Measurements from ENCODE around the gene TAF11.
"Not testable (repeated sequence)": the region's sequence is repeated elsewhere in the genome, so short reads cannot be mapped to it uniquely, and the experiment has no call there.

The TAF11 gene

DNA sequence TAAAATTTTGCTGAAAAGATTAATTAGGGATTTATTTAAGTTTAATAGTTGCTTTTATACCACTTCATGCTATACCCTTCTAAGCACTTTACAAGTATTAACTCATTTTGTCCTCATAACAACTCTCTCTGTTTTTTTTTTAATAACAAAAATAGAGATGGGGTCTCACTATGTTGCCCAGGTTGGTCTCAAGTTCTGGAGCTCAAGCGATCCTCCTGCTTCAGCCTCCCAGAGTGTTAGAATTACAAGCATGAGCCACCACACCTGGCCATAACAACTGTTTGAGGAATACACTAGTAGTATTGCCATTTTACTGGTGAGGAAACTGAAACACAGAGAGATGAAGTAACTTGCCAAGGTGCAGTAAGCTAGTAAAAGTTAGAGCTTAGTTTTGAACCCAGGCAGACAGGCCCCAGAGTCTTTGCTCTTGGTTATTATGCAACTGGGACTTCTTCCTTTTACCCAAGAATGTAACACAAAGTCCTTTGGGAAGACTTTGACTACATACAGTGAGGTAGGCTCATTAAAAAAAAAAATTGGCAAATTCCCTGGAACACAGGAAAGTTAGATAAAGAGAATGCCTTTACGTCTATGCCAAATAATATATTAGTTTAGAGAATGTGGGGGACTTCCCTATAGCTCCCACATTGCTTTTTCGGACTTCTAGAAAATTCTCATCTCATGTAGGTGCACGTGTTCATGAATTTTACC lies 12.6 kb upstream of the TAF11 start:
- TF ChIP-seq, protein P1, sequence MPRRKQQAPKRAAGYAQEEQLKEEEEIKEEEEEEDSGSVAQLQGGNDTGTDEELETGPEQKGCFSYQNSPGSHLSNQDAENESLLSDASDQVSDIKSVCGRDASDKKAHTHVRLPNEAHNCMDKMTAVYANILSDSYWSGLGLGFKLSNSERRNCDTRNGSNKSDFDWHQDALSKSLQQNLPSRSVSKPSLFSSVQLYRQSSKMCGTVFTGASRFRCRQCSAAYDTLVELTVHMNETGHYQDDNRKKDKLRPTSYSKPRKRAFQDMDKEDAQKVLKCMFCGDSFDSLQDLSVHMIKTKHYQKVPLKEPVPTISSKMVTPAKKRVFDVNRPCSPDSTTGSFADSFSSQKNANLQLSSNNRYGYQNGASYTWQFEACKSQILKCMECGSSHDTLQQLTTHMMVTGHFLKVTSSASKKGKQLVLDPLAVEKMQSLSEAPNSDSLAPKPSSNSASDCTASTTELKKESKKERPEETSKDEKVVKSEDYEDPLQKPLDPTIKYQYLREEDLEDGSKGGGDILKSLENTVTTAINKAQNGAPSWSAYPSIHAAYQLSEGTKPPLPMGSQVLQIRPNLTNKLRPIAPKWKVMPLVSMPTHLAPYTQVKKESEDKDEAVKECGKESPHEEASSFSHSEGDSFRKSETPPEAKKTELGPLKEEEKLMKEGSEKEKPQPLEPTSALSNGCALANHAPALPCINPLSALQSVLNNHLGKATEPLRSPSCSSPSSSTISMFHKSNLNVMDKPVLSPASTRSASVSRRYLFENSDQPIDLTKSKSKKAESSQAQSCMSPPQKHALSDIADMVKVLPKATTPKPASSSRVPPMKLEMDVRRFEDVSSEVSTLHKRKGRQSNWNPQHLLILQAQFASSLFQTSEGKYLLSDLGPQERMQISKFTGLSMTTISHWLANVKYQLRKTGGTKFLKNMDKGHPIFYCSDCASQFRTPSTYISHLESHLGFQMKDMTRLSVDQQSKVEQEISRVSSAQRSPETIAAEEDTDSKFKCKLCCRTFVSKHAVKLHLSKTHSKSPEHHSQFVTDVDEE (CRISPR knock-in tag; IDR thresholded peaks at IDR 0.05) = no peak
- TF ChIP-seq, protein P2, sequence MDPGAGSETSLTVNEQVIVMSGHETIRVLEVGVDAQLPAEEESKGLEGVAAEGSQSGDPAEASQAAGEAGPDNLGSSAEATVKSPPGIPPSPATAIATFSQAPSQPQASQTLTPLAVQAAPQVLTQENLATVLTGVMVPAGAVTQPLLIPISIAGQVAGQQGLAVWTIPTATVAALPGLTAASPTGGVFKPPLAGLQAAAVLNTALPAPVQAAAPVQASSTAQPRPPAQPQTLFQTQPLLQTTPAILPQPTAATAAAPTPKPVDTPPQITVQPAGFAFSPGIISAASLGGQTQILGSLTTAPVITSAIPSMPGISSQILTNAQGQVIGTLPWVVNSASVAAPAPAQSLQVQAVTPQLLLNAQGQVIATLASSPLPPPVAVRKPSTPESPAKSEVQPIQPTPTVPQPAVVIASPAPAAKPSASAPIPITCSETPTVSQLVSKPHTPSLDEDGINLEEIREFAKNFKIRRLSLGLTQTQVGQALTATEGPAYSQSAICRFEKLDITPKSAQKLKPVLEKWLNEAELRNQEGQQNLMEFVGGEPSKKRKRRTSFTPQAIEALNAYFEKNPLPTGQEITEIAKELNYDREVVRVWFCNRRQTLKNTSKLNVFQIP (CRISPR knock-in tag; IDR thresholded peaks at IDR 0.05; ENCODE audit: borderline replicate concordance, low read depth) = no peak
- no peak for TF ChIP-seq TCF4 (CRISPR knock-in tag; IDR thresholded peaks at IDR 0.05; ENCODE audit: borderline replicate concordance)
- no peak for TF ChIP-seq ZNF8 (CRISPR knock-in tag; IDR thresholded peaks at IDR 0.05)
- no peak for TF ChIP-seq ZNF70 (CRISPR knock-in tag; IDR thresholded peaks at IDR 0.05)
- no peak for TF ChIP-seq ISL1 (CRISPR knock-in tag; IDR thresholded peaks at IDR 0.05)
- no peak for TF ChIP-seq ZFP30 (CRISPR knock-in tag; IDR thresholded peaks at IDR 0.05)
- no peak for TF ChIP-seq SNAI2 (CRISPR knock-in tag; IDR thresholded peaks at IDR 0.05)
- no peak for TF ChIP-seq CSDC2 (CRISPR knock-in tag; IDR thresholded peaks at IDR 0.05)
- no peak for TF ChIP-seq ZC3H10 (CRISPR knock-in tag; IDR thresholded peaks at IDR 0.05)
- no peak for TF ChIP-seq PPARA (CRISPR knock-in tag; IDR thresholded peaks at IDR 0.05; ENCODE audit: borderline replicate concordance)
- TF ChIP-seq ESRRG (CRISPR knock-in tag; IDR thresholded peaks at IDR 0.05) = no peak
- no peak for ATAC-seq

DNA sequence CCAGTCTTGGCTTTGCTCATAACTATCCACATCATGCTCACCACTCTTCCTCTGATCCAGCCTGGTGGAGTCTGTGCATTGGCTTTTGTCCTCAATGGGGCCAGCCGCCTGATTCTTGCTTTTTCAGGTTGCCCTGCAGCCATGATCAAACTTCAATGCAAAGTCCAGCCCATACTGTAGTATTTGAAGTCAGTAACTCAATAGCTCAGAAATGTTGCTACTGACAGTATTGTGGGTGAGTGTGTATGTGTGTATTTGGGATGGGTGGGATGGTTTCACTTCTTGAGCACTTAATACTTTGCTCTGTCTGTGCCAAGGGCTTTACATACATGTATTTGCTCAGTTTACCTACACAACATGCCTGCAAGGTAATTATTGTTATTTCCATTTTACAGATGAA lies 11.9 kb upstream of the TAF11 start:
- ATAC-seq = not testable (repeated sequence)

DNA sequence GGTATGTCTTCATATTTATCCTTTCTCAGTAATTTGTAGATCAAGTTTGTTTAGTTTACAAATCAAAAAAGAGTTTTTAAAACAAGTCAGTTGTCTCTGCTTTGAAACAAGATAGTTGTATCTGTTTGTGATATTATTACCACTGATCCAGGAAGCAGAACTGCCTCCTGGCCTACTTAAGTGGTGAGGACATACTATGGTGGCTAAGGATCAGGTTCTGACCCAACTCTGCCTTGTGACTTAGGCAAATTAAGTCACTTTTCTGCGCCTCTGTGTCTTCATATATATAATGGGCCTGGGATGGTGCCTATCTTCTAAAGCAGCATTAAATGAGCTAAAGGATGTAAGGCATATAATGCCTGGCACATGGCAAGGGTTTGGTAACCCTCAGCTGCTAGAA lies 9.9 kb upstream of the TAF11 start:
- TF ChIP-seq, protein P2 (CRISPR knock-in tag; IDR thresholded peaks at IDR 0.05; ENCODE audit: borderline replicate concordance, low read depth) = no peak
- TF ChIP-seq SNAI2 (CRISPR knock-in tag; IDR thresholded peaks at IDR 0.05) (no peak), TCF4 (CRISPR knock-in tag; IDR thresholded peaks at IDR 0.05; ENCODE audit: borderline replicate concordance) (no peak), PPARA (CRISPR knock-in tag; IDR thresholded peaks at IDR 0.05; ENCODE audit: borderline replicate concordance) (no peak), ZC3H10 (CRISPR knock-in tag; IDR thresholded peaks at IDR 0.05) (no peak), BACH2 (CRISPR knock-in tag; IDR thresholded peaks at IDR 0.05; ENCODE audit: borderline replicate concordance) (no peak), ARNTL (CRISPR knock-in tag; IDR thresholded peaks at IDR 0.05; ENCODE audit: borderline replicate concordance, low read depth) (no peak), ZNF8 (CRISPR knock-in tag; IDR thresholded peaks at IDR 0.05) (no peak)
- TF ChIP-seq, protein P3, sequence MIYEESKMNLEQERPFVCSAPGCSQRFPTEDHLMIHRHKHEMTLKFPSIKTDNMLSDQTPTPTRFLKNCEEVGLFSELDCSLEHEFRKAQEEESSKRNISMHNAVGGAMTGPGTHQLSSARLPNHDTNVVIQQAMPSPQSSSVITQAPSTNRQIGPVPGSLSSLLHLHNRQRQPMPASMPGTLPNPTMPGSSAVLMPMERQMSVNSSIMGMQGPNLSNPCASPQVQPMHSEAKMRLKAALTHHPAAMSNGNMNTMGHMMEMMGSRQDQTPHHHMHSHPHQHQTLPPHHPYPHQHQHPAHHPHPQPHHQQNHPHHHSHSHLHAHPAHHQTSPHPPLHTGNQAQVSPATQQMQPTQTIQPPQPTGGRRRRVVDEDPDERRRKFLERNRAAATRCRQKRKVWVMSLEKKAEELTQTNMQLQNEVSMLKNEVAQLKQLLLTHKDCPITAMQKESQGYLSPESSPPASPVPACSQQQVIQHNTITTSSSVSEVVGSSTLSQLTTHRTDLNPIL (CRISPR knock-in tag; IDR thresholded peaks at IDR 0.05; ENCODE audit: low read depth) = no peak
- TF ChIP-seq, protein P1 (CRISPR knock-in tag; IDR thresholded peaks at IDR 0.05) = no peak
- TF ChIP-seq, protein P4, sequence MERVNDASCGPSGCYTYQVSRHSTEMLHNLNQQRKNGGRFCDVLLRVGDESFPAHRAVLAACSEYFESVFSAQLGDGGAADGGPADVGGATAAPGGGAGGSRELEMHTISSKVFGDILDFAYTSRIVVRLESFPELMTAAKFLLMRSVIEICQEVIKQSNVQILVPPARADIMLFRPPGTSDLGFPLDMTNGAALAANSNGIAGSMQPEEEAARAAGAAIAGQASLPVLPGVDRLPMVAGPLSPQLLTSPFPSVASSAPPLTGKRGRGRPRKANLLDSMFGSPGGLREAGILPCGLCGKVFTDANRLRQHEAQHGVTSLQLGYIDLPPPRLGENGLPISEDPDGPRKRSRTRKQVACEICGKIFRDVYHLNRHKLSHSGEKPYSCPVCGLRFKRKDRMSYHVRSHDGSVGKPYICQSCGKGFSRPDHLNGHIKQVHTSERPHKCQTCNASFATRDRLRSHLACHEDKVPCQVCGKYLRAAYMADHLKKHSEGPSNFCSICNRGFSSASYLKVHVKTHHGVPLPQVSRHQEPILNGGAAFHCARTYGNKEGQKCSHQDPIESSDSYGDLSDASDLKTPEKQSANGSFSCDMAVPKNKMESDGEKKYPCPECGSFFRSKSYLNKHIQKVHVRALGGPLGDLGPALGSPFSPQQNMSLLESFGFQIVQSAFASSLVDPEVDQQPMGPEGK (CRISPR knock-in tag; IDR thresholded peaks at IDR 0.05; ENCODE audit: borderline replicate concordance) = no peak
- ATAC-seq = no peak

Measured in SK-N-SH treated with all-trans-retinoic acid at 6 μM for 48 hours (cell line).